Panc1 (cell line): ENCODE data around the gene ICAM2. TPM values are rescaled to one million over a fixed set of nuclear protein-coding genes. Genes with fewer than 3 reads are reported as not detected.

Experiments
- ATAC-seq: fragments of 200-7000 bp; cut with Tn5 transposase; 2 replicates; pipeline ENCODE4 v1.9.1; 2020; ENCODE audit warnings: mild to moderate bottlenecking, moderate library complexity
- BruUV-seq: library from RNA; stranded (reverse); fragments of 400-500 nt; replicated peaks from 2 replicates; lab custom pipeline; 2021; lab: Mats Ljungman, UMichigan
- CTCF ChIA-PET: fragments of 300-600 bp; sonication (Branson Sonifier 250); formaldehyde crosslinking; loops from one replicate; lab custom pipeline; 2022; ENCODE audit warnings: antibody characterized with exemption; lab: Charles Lee
- POLR2A ChIA-PET: fragments of 300-600 bp; sonication (Branson Sonifier 250); formaldehyde crosslinking; loops from one replicate; lab custom pipeline; 2022; ENCODE audit warnings: antibody characterized with exemption; lab: Charles Lee
- DNase-seq: peaks from one replicate; pipeline ENCODE4 v3.0.0-alpha.2; 2010; ENCODE audit warnings: low read depth, low spot score
- H3K27ac ChIP-seq: 2 replicates; pipeline ENCODE4 v1.5.1; 2011; ENCODE audit warnings: mild to moderate bottlenecking, low read length, inconsistent platforms
- H3K27me3 ChIP-seq: fragments of 200-500 bp; sonication (Bioruptor generic); 2 replicates; pipeline ENCODE4 v1.6.0; 2014; ENCODE audit warnings: low read length, inconsistent platforms; ENCODE audit not compliant: control insufficient read depth, insufficient read depth
- H3K36me3 ChIP-seq: fragments of 200-500 bp; sonication (Bioruptor generic); 2 replicates; pipeline ENCODE4 v1.5.1; 2014; ENCODE audit warnings: inconsistent platforms, mild to moderate bottlenecking, low read length, moderate library complexity; ENCODE audit not compliant: control insufficient read depth, insufficient read depth
- H3K4me1 ChIP-seq: 2 replicates; pipeline ENCODE4 v1.5.1; 2011; ENCODE audit warnings: inconsistent platforms, mild to moderate bottlenecking, low read length, moderate library complexity; ENCODE audit not compliant: control insufficient read depth, insufficient read depth
- H3K4me3 ChIP-seq, 2 experiments: 2 replicates each; pipeline ENCODE4 v1.5.1; 2011 to 2012; ENCODE audit warnings: low read depth in 2 of 2, low read length in 2 of 2, mild to moderate bottlenecking in 2 of 2, inconsistent platforms in 1 of 2, moderate library complexity in 1 of 2
- H3K9me3 ChIP-seq: fragments of 200-500 bp; sonication (Bioruptor generic); 2 replicates; pipeline ENCODE4 v1.5.1; 2014; ENCODE audit warnings: low read depth, mild to moderate bottlenecking, inconsistent platforms, low read length, moderate library complexity; ENCODE audit not compliant: control insufficient read depth, insufficient read depth
- CTCF ChIP-seq: fragments of 450-650 bp; IDR thresholded peaks from 2 replicates; pipeline ENCODE4 v1.5.1; 2017; ENCODE audit warnings: mild to moderate bottlenecking
- POLR2AphosphoS5 ChIP-seq: IDR thresholded peaks from 2 replicates; pipeline ENCODE4 v1.6.1; 2012; ENCODE audit warnings: mild to moderate bottlenecking, low read depth, low read length, moderate library complexity
- REST ChIP-seq, 2 experiments: IDR thresholded peaks; 2 replicates each; pipeline ENCODE4 v1.6.1; 2011 to 2012; ENCODE audit warnings: low read depth in 2 of 2, control low read depth in 1 of 2, low read length in 1 of 2, mild to moderate bottlenecking in 1 of 2, moderate library complexity in 1 of 2; ENCODE audit not compliant: insufficient read depth in 1 of 2
- SIN3A ChIP-seq: IDR thresholded peaks from 2 replicates; pipeline ENCODE4 v1.6.1; 2012; ENCODE audit warnings: low read depth, mild to moderate bottlenecking, low read length, moderate library complexity, borderline replicate concordance; ENCODE audit not compliant: insufficient read depth
- TCF7L2 ChIP-seq: IDR thresholded peaks from 2 replicates; pipeline ENCODE4 v1.6.1; 2011; ENCODE audit warnings: mild to moderate bottlenecking, low read depth, low read length, inconsistent platforms
- in situ Hi-C: cut with HindIII; loops from 2 replicates; pipeline ENCODE4 v1.10.0; 2016; ENCODE audit warnings: low sequenced_read_pairs, low pct_unique_long_range_greater_than_20kb
- intact Hi-C: fragments of 100-400 bp; cut with micrococcal nuclease; formaldehyde crosslinking; loops from one replicate; pipeline ENCODE4 v1.10.0; 2022; ENCODE audit not compliant: unreplicated experiment
- total RNA-seq: library from RNA; stranded (reverse); gene quantifications from one replicate; pipeline ENCODE4 v1.2.1, GENCODE V29; 2021; ENCODE audit not compliant: unreplicated experiment

Gene ICAM2
- total RNA-seq, 1 experiment from 2014 or later = 0.33 TPM

GRCh38 chr17:64045176-64045575, 24.7 kb upstream of the ICAM2 start:
- DNase-seq (no peak), ATAC-seq (no peak)
- Histone ChIP-seq H3K27me3 (no peaks in the 10 kb centered on the region), H3K9me3 (no peaks in the 10 kb centered on the region), H3K27ac (no peak overlapping the region), H3K36me3 (peaks cover 3% of the 10 kb centered on the region; the same call in 1 of the 2 replicates), H3K4me1 (no peaks in the 10 kb centered on the region), H3K4me3 (no peak overlapping the region)
- intact Hi-C loops (no loop called here), in situ Hi-C loops (no loop called here)
- POLR2A ChIA-PET = interaction anchor here (0.6 kb wide), 1 partner anchor 40 kb away, joined by 3 read pairs; no protein-coding TSS in a partner anchor
- no TSS peak for BruUV-seq
- CTCF ChIA-PET = no interaction called here
- TF ChIP-seq TCF7L2 = no peak
- no peak for TF ChIP-seq POLR2AphosphoS5
- TF ChIP-seq SIN3A = no peak
- no peak for TF ChIP-seq REST (IDR thresholded peaks at IDR 0.05; ENCODE audit: insufficient read depth in 1 of 2, low read depth in 2 of 2, low read length in 1 of 2)
- no peak for TF ChIP-seq CTCF

GRCh38 chr17:64042700-64043485, 22.5 kb upstream of the ICAM2 start:
- DNase-seq = no peak
- Histone ChIP-seq H3K4me1 (no peaks in the 10 kb centered on the region), H3K27me3 (no peaks in the 10 kb centered on the region), H3K27ac (no peak overlapping the region), H3K4me3 (no peak overlapping the region), H3K9me3 (no peaks in the 10 kb centered on the region), H3K36me3 (peaks cover 3% of the 10 kb centered on the region; the same call in 1 of the 2 replicates)
- ChIA-PET CTCF (no interaction called here), POLR2A (no interaction called here)
- no peak for ATAC-seq
- BruUV-seq = no TSS peak
- intact Hi-C loops (no loop called here), in situ Hi-C loops (no loop called here)
- TF ChIP-seq REST (IDR thresholded peaks at IDR 0.05; ENCODE audit: insufficient read depth in 1 of 2, low read depth in 2 of 2, low read length in 1 of 2) = no peak
- TF ChIP-seq SIN3A = no peak
- no peak for TF ChIP-seq POLR2AphosphoS5
- no peak for TF ChIP-seq TCF7L2
- TF ChIP-seq CTCF = no peak
